Measurements from ENCODE around the gene NQO2. TPM values are rescaled to one million over a fixed set of nuclear protein-coding genes. Genes with fewer than 3 reads are reported as not detected.
"Not testable (repeated sequence)": the region's sequence is repeated elsewhere in the genome, so short reads cannot be mapped to it uniquely, and the experiment has no call there.

The NQO2 gene
- polyA plus RNA-seq, 1 of the 3 experiments (the other 2 are of a cell fraction), result 19.2 TPM

DNA sequence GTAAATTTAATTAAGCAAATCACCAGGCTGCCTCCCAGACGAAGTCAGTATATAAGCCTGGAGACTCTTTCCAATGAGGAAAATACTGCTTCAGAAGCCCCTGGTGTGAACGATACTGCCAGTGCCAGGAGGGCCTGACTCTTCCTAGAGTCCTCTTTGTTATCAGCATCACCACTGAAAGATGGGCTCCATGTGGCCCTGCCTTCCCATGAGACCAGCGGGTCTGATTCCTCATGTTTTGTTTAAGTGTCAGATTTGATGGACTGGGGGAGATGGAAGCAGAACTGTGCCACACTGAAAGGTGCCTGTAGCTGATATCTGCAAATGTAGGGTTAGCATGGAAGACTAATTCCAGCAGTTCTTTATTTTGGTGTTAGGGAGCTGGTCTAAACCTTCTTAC, 7.9 kb downstream of the NQO2 start (continued):
- TF ChIP-seq, protein P1, sequence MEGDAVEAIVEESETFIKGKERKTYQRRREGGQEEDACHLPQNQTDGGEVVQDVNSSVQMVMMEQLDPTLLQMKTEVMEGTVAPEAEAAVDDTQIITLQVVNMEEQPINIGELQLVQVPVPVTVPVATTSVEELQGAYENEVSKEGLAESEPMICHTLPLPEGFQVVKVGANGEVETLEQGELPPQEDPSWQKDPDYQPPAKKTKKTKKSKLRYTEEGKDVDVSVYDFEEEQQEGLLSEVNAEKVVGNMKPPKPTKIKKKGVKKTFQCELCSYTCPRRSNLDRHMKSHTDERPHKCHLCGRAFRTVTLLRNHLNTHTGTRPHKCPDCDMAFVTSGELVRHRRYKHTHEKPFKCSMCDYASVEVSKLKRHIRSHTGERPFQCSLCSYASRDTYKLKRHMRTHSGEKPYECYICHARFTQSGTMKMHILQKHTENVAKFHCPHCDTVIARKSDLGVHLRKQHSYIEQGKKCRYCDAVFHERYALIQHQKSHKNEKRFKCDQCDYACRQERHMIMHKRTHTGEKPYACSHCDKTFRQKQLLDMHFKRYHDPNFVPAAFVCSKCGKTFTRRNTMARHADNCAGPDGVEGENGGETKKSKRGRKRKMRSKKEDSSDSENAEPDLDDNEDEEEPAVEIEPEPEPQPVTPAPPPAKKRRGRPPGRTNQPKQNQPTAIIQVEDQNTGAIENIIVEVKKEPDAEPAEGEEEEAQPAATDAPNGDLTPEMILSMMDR (IDR thresholded peaks at IDR 0.05), result no peak

DNA sequence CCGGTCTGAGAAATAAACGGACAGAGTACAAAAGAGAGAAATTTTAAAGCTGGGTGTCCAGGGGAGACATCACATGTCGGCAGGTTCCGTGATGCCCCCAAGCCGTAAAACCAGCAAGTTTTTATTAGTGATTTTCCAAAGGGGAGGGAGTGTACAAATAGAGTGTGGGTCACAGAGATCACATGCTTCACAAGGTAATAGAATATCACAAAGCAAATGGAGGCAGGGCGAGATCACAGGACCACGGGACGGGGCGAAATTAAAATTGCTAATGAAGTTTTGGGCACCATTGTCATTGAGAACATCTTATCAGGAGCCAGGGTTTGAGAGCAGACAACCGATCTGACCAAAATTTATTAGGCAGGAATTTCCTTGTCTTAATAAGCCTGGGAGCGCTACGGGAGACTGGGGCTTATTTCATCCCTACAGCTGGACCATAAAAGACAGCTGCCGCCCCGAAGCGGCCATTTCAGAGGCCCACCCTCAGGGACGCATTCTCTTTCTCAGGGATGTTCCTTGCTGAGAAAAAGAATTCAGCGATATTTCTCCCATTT, 9.1 kb downstream of the NQO2 start:
- H3K4me3 ChIP-seq (ENCODE audit: low read depth in 2 of 2, low read length in 1 of 2); H3K9ac ChIP-seq; H3F3A ChIP-seq (replicated peaks; ENCODE audit: insufficient read depth); H3K27ac ChIP-seq (ENCODE audit: low read depth in 2 of 2, low read length in 1 of 2); DNase-seq; H4K20me1 ChIP-seq (ENCODE audit: insufficient read depth); H3K9me2 ChIP-seq; CTCF ChIA-PET; H3K79me2 ChIP-seq (ENCODE audit: insufficient read depth); POLR2A ChIA-PET; H3K27me3 ChIP-seq (ENCODE audit: insufficient read depth); H3K4me1 ChIP-seq (ENCODE audit: control insufficient read depth in 1 of 2, insufficient read depth in 2 of 2, low read depth in 1 of 2, low read length in 1 of 2); H2AFZ ChIP-seq (ENCODE audit: low read depth); H3K4me2 ChIP-seq: not testable (repeated sequence)
- H3K36me3 ChIP-seq (replicated peaks in 1 of 2; ENCODE audit: control insufficient read depth in 1 of 2, insufficient read depth in 2 of 2, low read length in 1 of 2), result peaks cover 5 to 51% of the 10 kb centered on the region in 2 experiments
- 97% methylated on average over 17 of the region's 17 CpGs for WGBS (ENCODE audit: low lambda C conversion rate)
- peaks cover 14% of the 10 kb centered on the region for H3K9me3 ChIP-seq

DNA sequence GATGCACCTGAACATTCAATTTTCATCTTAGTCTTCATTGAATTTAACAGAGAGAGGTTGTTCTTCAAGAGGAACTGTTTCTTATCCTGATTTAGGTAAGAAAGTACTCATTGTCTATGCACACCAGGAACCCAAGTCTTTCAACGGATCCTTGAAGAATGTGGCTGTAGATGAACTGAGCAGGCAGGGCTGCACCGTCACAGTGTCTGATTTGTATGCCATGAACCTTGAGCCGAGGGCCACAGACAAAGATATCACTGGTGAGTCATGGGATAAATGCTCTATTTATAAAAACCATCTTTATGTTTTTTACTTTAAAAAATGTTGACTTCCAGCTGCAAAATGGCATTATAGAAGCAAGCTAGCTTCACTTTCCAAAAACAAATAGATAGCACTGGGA, 10.2 kb downstream of the NQO2 start:
- H3K27me3 ChIP-seq (ENCODE audit: insufficient read depth), result no peaks in the 10 kb centered on the region
- no peak for TF ChIP-seq TCF12 (IDR thresholded peaks at IDR 0.05)
- TF ChIP-seq YY1 (IDR thresholded peaks at IDR 0.05; ENCODE audit: low read depth), result no peak
- TF ChIP-seq RXRA (IDR thresholded peaks at IDR 0.05; ENCODE audit: borderline replicate concordance, low read depth), result no peak
- TF ChIP-seq, protein P2, sequence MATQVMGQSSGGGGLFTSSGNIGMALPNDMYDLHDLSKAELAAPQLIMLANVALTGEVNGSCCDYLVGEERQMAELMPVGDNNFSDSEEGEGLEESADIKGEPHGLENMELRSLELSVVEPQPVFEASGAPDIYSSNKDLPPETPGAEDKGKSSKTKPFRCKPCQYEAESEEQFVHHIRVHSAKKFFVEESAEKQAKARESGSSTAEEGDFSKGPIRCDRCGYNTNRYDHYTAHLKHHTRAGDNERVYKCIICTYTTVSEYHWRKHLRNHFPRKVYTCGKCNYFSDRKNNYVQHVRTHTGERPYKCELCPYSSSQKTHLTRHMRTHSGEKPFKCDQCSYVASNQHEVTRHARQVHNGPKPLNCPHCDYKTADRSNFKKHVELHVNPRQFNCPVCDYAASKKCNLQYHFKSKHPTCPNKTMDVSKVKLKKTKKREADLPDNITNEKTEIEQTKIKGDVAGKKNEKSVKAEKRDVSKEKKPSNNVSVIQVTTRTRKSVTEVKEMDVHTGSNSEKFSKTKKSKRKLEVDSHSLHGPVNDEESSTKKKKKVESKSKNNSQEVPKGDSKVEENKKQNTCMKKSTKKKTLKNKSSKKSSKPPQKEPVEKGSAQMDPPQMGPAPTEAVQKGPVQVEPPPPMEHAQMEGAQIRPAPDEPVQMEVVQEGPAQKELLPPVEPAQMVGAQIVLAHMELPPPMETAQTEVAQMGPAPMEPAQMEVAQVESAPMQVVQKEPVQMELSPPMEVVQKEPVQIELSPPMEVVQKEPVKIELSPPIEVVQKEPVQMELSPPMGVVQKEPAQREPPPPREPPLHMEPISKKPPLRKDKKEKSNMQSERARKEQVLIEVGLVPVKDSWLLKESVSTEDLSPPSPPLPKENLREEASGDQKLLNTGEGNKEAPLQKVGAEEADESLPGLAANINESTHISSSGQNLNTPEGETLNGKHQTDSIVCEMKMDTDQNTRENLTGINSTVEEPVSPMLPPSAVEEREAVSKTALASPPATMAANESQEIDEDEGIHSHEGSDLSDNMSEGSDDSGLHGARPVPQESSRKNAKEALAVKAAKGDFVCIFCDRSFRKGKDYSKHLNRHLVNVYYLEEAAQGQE (IDR thresholded peaks at IDR 0.05; ENCODE audit: low read depth, low read length), result no peak
- TF ChIP-seq, protein P3, sequence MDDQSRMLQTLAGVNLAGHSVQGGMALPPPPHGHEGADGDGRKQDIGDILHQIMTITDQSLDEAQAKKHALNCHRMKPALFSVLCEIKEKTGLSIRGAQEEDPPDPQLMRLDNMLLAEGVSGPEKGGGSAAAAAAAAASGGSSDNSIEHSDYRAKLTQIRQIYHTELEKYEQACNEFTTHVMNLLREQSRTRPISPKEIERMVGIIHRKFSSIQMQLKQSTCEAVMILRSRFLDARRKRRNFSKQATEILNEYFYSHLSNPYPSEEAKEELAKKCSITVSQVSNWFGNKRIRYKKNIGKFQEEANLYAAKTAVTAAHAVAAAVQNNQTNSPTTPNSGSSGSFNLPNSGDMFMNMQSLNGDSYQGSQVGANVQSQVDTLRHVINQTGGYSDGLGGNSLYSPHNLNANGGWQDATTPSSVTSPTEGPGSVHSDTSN (IDR thresholded peaks at IDR 0.05), result no peak
- no peak for TF ChIP-seq EZH2phosphoT487 (IDR thresholded peaks at IDR 0.05; ENCODE audit: borderline replicate concordance, low read depth)
- no peak for TF ChIP-seq RAD21 (IDR thresholded peaks at IDR 0.05; ENCODE audit: low read length)
- TF ChIP-seq, protein P4, sequence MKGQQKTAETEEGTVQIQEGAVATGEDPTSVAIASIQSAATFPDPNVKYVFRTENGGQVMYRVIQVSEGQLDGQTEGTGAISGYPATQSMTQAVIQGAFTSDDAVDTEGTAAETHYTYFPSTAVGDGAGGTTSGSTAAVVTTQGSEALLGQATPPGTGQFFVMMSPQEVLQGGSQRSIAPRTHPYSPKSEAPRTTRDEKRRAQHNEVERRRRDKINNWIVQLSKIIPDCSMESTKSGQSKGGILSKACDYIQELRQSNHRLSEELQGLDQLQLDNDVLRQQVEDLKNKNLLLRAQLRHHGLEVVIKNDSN (IDR thresholded peaks at IDR 0.05; ENCODE audit: borderline replicate concordance, low read depth), result no peak
- TF ChIP-seq SMC3 (IDR thresholded peaks at IDR 0.05; ENCODE audit: low read depth, low read length), result no peak
- TF ChIP-seq, protein P5, sequence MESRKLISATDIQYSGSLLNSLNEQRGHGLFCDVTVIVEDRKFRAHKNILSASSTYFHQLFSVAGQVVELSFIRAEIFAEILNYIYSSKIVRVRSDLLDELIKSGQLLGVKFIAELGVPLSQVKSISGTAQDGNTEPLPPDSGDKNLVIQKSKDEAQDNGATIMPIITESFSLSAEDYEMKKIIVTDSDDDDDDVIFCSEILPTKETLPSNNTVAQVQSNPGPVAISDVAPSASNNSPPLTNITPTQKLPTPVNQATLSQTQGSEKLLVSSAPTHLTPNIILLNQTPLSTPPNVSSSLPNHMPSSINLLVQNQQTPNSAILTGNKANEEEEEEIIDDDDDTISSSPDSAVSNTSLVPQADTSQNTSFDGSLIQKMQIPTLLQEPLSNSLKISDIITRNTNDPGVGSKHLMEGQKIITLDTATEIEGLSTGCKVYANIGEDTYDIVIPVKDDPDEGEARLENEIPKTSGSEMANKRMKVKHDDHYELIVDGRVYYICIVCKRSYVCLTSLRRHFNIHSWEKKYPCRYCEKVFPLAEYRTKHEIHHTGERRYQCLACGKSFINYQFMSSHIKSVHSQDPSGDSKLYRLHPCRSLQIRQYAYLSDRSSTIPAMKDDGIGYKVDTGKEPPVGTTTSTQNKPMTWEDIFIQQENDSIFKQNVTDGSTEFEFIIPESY (IDR thresholded peaks at IDR 0.05; ENCODE audit: borderline replicate concordance, low read depth), result no peak
- TF ChIP-seq ELF1 (IDR thresholded peaks at IDR 0.05), result no peak
- no peak for TF ChIP-seq TAF1 (IDR thresholded peaks at IDR 0.05; ENCODE audit: borderline replicate concordance, low read depth, low read length)
- TF ChIP-seq FOXM1 (IDR thresholded peaks at IDR 0.05; ENCODE audit: low read depth), result no peak
- no peak for TF ChIP-seq CHD2 (IDR thresholded peaks at IDR 0.05; ENCODE audit: low read length, partially characterized antibody)
- TF ChIP-seq, protein P6, sequence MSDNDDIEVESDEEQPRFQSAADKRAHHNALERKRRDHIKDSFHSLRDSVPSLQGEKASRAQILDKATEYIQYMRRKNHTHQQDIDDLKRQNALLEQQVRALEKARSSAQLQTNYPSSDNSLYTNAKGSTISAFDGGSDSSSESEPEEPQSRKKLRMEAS (IDR thresholded peaks at IDR 0.05; ENCODE audit: low read depth), result no peak

More for the DNA sequence above, 10.2 kb downstream of the NQO2 start:
- ChIA-PET CTCF (interaction anchor here (1.5 kb wide), 1 partner anchor 10 kb away, joined by 5 read pairs; no protein-coding TSS in a partner anchor), POLR2A (no interaction called here)
- H2AFZ ChIP-seq (ENCODE audit: low read depth), result no peak overlapping the region
- no peak overlapping the region for H3K27ac ChIP-seq (ENCODE audit: low read depth in 2 of 2, low read length in 1 of 2)
- H3K9ac ChIP-seq, result no peak overlapping the region
- H3F3A ChIP-seq (replicated peaks; ENCODE audit: insufficient read depth), result no peaks in the 10 kb centered on the region
- H3K4me1 ChIP-seq (ENCODE audit: control insufficient read depth in 1 of 2, insufficient read depth in 2 of 2, low read depth in 1 of 2, low read length in 1 of 2), result no peaks in the 10 kb centered on the region; a peak in 1 of 4 replicates
- no peak overlapping the region for H3K4me3 ChIP-seq (ENCODE audit: low read depth in 2 of 2, low read length in 1 of 2)
- no peak for DNase-seq
- H3K9me3 ChIP-seq, result peaks cover 14% of the 10 kb centered on the region
- H3K4me2 ChIP-seq, result no peak overlapping the region
- 97% methylated on average over 3 of the region's 3 CpGs for WGBS (ENCODE audit: low lambda C conversion rate)
- no peaks in the 10 kb centered on the region for H4K20me1 ChIP-seq (ENCODE audit: insufficient read depth)
- no peaks in the 10 kb centered on the region for H3K79me2 ChIP-seq (ENCODE audit: insufficient read depth)
- H3K9me2 ChIP-seq, result no peaks in the 10 kb centered on the region
- peaks cover 5 to 51% of the 10 kb centered on the region in 2 experiments for H3K36me3 ChIP-seq (replicated peaks in 1 of 2; ENCODE audit: control insufficient read depth in 1 of 2, insufficient read depth in 2 of 2, low read length in 1 of 2)
